Measurements from ENCODE around the gene SPAG5.

- TF ChIP-seq ETS1 (IDR thresholded peaks at IDR 0.05) (no peak), POLR2AphosphoS5 (IDR thresholded peaks at IDR 0.05; ENCODE audit: low read depth) (no peak)
These were observed 65.6 kb downstream of the SPAG5 start for GRCh38 chr17:28533091-28533807.

Measured in GM23338 (cell line).